Gastrocnemius medialis (tissue), 4 donors: ENCODE data around the gene PET117. TPM values are rescaled to one million over a fixed set of nuclear protein-coding genes. Genes with fewer than 3 reads are reported as not detected.

Source experiments
- ATAC-seq, 2 donors: fragments of 150-250 bp; one replicate each; pipeline ENCODE4 v1.9.1; 2016
- DNase-seq, 2 donors: peaks; one replicate each; pipeline ENCODE4 v3.0.0-alpha.2; 2019
- H3K27ac ChIP-seq, 4 donors: fragments of 200-600 bp; sonication (generic); 1 replicate in 1 of 4; 2 replicates in 3 of 4; pipeline ENCODE4 v1.5.1; 2016 to 2018; ENCODE audit warnings: mild to moderate bottlenecking in 2 of 4, moderate library complexity in 1 of 4
- H3K27me3 ChIP-seq, 3 donors: fragments of 200-600 bp; sonication (generic) in 2 of 3; 1 replicate in 1 of 3; 2 replicates in 2 of 3; pipeline versions ENCODE4 v1.5.1 to v1.6.0; 2016 to 2019; ENCODE audit warnings: mild to moderate bottlenecking in 1 of 3, moderate library complexity in 1 of 3
- H3K36me3 ChIP-seq, 2 donors: fragments of 200-600 bp; sonication (generic) in 1 of 2; one replicate each; pipeline ENCODE4 v1.5.1; 2017 to 2018
- H3K4me1 ChIP-seq, 2 donors: fragments of 200-600 bp; sonication (generic) in 1 of 2; one replicate each; pipeline ENCODE4 v1.5.1; 2016 to 2017; ENCODE audit warnings: mild to moderate bottlenecking in 2 of 2
- H3K4me3 ChIP-seq, 4 donors: fragments of 200-600 bp; sonication (generic) in 3 of 4; 1 replicate in 1 of 4; 2 replicates in 3 of 4; pipeline ENCODE4 v1.5.1; 2016 to 2019; ENCODE audit warnings: mild to moderate bottlenecking in 2 of 4
- H3K9me3 ChIP-seq, 3 donors: fragments of 200-600 bp; sonication (generic) in 2 of 3; 1 replicate in 1 of 3; 2 replicates in 2 of 3; pipeline ENCODE4 v1.5.1; 2016 to 2019
- CTCF ChIP-seq, 5 experiments: fragments of 450-650 bp in 3 of 5; fragments of 200-600 bp in 2 of 5; sonication (generic) in 2 of 5; IDR thresholded peaks in 4 of 5; conservative IDR thresholded peaks in 1 of 5; 1 replicate in 4 of 5; 2 replicates in 1 of 5; pipeline ENCODE4 v1.5.1; 2016 to 2019; ENCODE audit warnings: antibody characterized with exemption in 5 of 5, mild to moderate bottlenecking in 3 of 5, moderate library complexity in 3 of 5
- POLR2A ChIP-seq, 2 donors: fragments of 450-650 bp; IDR thresholded peaks; one replicate each; pipeline ENCODE4 v1.6.1; 2017; ENCODE audit warnings: antibody characterized with exemption in 2 of 2, mild to moderate bottlenecking in 2 of 2, moderate library complexity in 2 of 2
- in situ Hi-C, 4 donors: fragments of 200-750 bp; cut with MboI; loops; one replicate each; pipeline versions ENCODE4 v1.15.0 to v1.8.0; 2017; ENCODE audit warnings: low sequenced_read_pairs in 4 of 4
- intact Hi-C: fragments of 100-400 bp; cut with DNase I; formaldehyde crosslinking; loops from one replicate; pipeline ENCODE4 v1.15.1; 2023; ENCODE audit warnings: low total_unique reads
- total RNA-seq, 4 donors: library from RNA; depleted of rRNA; stranded (reverse); fragments of >200 nt; gene quantifications; one replicate each; pipeline versions ENCODE4 v1.1.0 to v1.2.3, GENCODE V29; 2016

PET117 gene
- total RNA-seq, 4 donors from 2014 or later, result 14.4 to 28.2 (median 16.7) TPM

- TF ChIP-seq POLR2A (IDR thresholded peaks at IDR 0.05) (no peak), CTCF (IDR thresholded peaks at IDR 0.05 in 4 of 5, conservative IDR thresholded peaks at IDR 0.05 in 1 of 5) (no peak)
- Histone ChIP-seq H3K9me3 (no peaks in the 10 kb centered on the region), H3K27me3 (no peaks in the 10 kb centered on the region), H3K4me1 (peaks cover 0 to 13% of the 10 kb centered on the region in 2 donors), H3K27ac (no peak overlapping the region), H3K36me3 (peaks cover 0 to 42% of the 10 kb centered on the region in 2 donors), H3K4me3 (no peak overlapping the region)
- DNase-seq, result no peak
- in situ Hi-C loops (loop anchor here in 1 of 4 donors (25.0 kb wide), 1 partner anchor 102 kb away; the partner anchor contains the start of gene OVOL2), intact Hi-C loops (no loop called here)
- no peak for ATAC-seq
Observed at GRCh38 chr20:18164356-18164755, 26.7 kb downstream of the PET117 start.

- no peak overlapping the region for H3K4me3 ChIP-seq
- intact Hi-C loops, result no loop called here
Observed at GRCh38 chr20:18165553-18165952, 27.9 kb downstream of the PET117 start.

GRCh38 chr20:18166241-18166881 lies 28.7 kb downstream of the PET117 start:
- intact Hi-C loops, result no loop called here
- DNase-seq, result no peak

More at GRCh38 chr20:18165553-18165952, 27.9 kb downstream of the PET117 start:
- Histone ChIP-seq H3K36me3 (peaks cover 0 to 35% of the 10 kb centered on the region in 2 donors), H3K27ac (no peak overlapping the region), H3K27me3 (no peaks in the 10 kb centered on the region), H3K4me1 (peaks cover 0 to 22% of the 10 kb centered on the region in 2 donors), H3K9me3 (no peaks in the 10 kb centered on the region)
- TF ChIP-seq CTCF (IDR thresholded peaks at IDR 0.05 in 4 of 5, conservative IDR thresholded peaks at IDR 0.05 in 1 of 5) (no peak), POLR2A (IDR thresholded peaks at IDR 0.05) (no peak)
- ATAC-seq (no peak), DNase-seq (no peak)
- in situ Hi-C loops, result loop anchor here in 1 of 4 donors (25.0 kb wide), 1 partner anchor 103 kb away; the partner anchor contains the start of gene OVOL2

GRCh38 chr20:18166950-18167349 lies 29.3 kb downstream of the PET117 start:
- peaks cover 0 to 21% of the 10 kb centered on the region in 2 donors for H3K36me3 ChIP-seq
- DNase-seq, result no peak
- no peaks in the 10 kb centered on the region for H3K27me3 ChIP-seq
- no peak overlapping the region for H3K27ac ChIP-seq
- H3K4me3 ChIP-seq, result no peak overlapping the region
- intact Hi-C loops (no loop called here), in situ Hi-C loops (loop anchor here in 1 of 4 donors (25.0 kb wide), 1 partner anchor 105 kb away; the partner anchor contains the start of gene OVOL2)
- ATAC-seq, result no peak
- no peak for TF ChIP-seq CTCF (IDR thresholded peaks at IDR 0.05 in 4 of 5, conservative IDR thresholded peaks at IDR 0.05 in 1 of 5)
- no peak for TF ChIP-seq POLR2A (IDR thresholded peaks at IDR 0.05)
- H3K9me3 ChIP-seq, result no peaks in the 10 kb centered on the region
- peaks cover 0 to 22% of the 10 kb centered on the region in 2 donors for H3K4me1 ChIP-seq

More at GRCh38 chr20:18166241-18166881, 28.7 kb downstream of the PET117 start:
- no peak overlapping the region for H3K27ac ChIP-seq
- peaks cover 0 to 22% of the 10 kb centered on the region in 2 donors for H3K4me1 ChIP-seq
- H3K4me3 ChIP-seq, result no peak overlapping the region
- TF ChIP-seq POLR2A (IDR thresholded peaks at IDR 0.05) (no peak), CTCF (IDR thresholded peaks at IDR 0.05 in 4 of 5, conservative IDR thresholded peaks at IDR 0.05 in 1 of 5) (no peak)
- ATAC-seq, result no peak
- in situ Hi-C loops, result loop anchor here in 1 of 4 donors (25.0 kb wide), 1 partner anchor 104 kb away; the partner anchor contains the start of gene OVOL2
- peaks cover 0 to 27% of the 10 kb centered on the region in 2 donors for H3K36me3 ChIP-seq
- no peaks in the 10 kb centered on the region for H3K9me3 ChIP-seq
- H3K27me3 ChIP-seq, result no peaks in the 10 kb centered on the region
